ENCODE results near the gene TNFAIP2.

Gene TNFAIP2

GRCh38 chr14:103140316-103141109 is 17.3 kb downstream of the TNFAIP2 start:
- no peaks in the 10 kb centered on the region; the same call in 1 of the 2 replicates for H3K27me3 ChIP-seq (ENCODE audit: insufficient read depth, low read length)
- H3K4me2 ChIP-seq (ENCODE audit: low read length), result peak overlapping the region; percentile 51
- H2AFZ ChIP-seq (ENCODE audit: low read length), result no peak overlapping the region
- H3K9me3 ChIP-seq (ENCODE audit: low read length), result no peaks in the 10 kb centered on the region
- H3K4me1 ChIP-seq (ENCODE audit: insufficient read depth, low read length, severe bottlenecking), result peaks cover 31% of the 10 kb centered on the region
- H3K9me2 ChIP-seq (ENCODE audit: low read depth, low read length), result no peaks in the 10 kb centered on the region
- no peaks in the 10 kb centered on the region for H3K36me3 ChIP-seq (ENCODE audit: insufficient read depth, low read length)
- no peaks in the 10 kb centered on the region for H3K79me2 ChIP-seq (ENCODE audit: insufficient read depth, low read length)
- H4K20me1 ChIP-seq (ENCODE audit: insufficient read depth, low read length), result no peaks in the 10 kb centered on the region
- no peaks in the 10 kb centered on the region for H3F3A ChIP-seq (ENCODE audit: insufficient read depth, low read length)
- TF ChIP-seq CTCF (IDR thresholded peaks at IDR 0.05; ENCODE audit: low read length) (no peak), EZH2 (IDR thresholded peaks at IDR 0.05; ENCODE audit: borderline replicate concordance, low read length) (no peak)
- H3K9ac ChIP-seq (ENCODE audit: low read length), result no peak overlapping the region
- peak overlapping the region; percentile 88 for H3K27ac ChIP-seq (ENCODE audit: low read depth, low read length, poor library complexity, severe bottlenecking)
- H3K4me3 ChIP-seq (ENCODE audit: low read depth, low read length, poor library complexity, severe bottlenecking), result peak overlapping the region; percentile 24

- no peak overlapping the region for H2AFZ ChIP-seq (ENCODE audit: low read length)
- peak overlapping the region; percentile 88 for H3K27ac ChIP-seq (ENCODE audit: low read depth, low read length, poor library complexity, severe bottlenecking)
- H3K36me3 ChIP-seq (ENCODE audit: insufficient read depth, low read length), result no peaks in the 10 kb centered on the region
- H3K27me3 ChIP-seq (ENCODE audit: insufficient read depth, low read length), result no peaks in the 10 kb centered on the region; the same call in 1 of the 2 replicates
- H3K9ac ChIP-seq (ENCODE audit: low read length), result no peak overlapping the region
- no peaks in the 10 kb centered on the region for H3K79me2 ChIP-seq (ENCODE audit: insufficient read depth, low read length)
- peak overlapping the region; percentile 6 for H3K4me3 ChIP-seq (ENCODE audit: low read depth, low read length, poor library complexity, severe bottlenecking)
- peak overlapping the region; percentile 51 for H3K4me2 ChIP-seq (ENCODE audit: low read length)
- H3K4me1 ChIP-seq (ENCODE audit: insufficient read depth, low read length, severe bottlenecking), result peaks cover 31% of the 10 kb centered on the region
- TF ChIP-seq EZH2 (IDR thresholded peaks at IDR 0.05; ENCODE audit: borderline replicate concordance, low read length) (no peak), CTCF (IDR thresholded peaks at IDR 0.05; ENCODE audit: low read length) (peak; percentile 100)
- H4K20me1 ChIP-seq (ENCODE audit: insufficient read depth, low read length), result no peaks in the 10 kb centered on the region
- no peaks in the 10 kb centered on the region for H3K9me3 ChIP-seq (ENCODE audit: low read length)
- no peaks in the 10 kb centered on the region for H3F3A ChIP-seq (ENCODE audit: insufficient read depth, low read length)
- H3K9me2 ChIP-seq (ENCODE audit: low read depth, low read length), result no peaks in the 10 kb centered on the region
These were observed 18.0 kb downstream of the TNFAIP2 start for GRCh38 chr14:103141117-103141796.

GRCh38 chr14:103142026-103142425 is 18.8 kb downstream of the TNFAIP2 start:
- TF ChIP-seq EZH2 (IDR thresholded peaks at IDR 0.05; ENCODE audit: borderline replicate concordance, low read length), result no peak
- peak; percentile 44 for TF ChIP-seq CTCF (IDR thresholded peaks at IDR 0.05; ENCODE audit: low read length)
- Histone ChIP-seq H2AFZ (ENCODE audit: low read length) (no peak overlapping the region), H3K27ac (ENCODE audit: low read depth, low read length, poor library complexity, severe bottlenecking) (no peak overlapping the region), H3K27me3 (ENCODE audit: insufficient read depth, low read length) (no peaks in the 10 kb centered on the region; the same call in 1 of the 2 replicates), H3K9me2 (ENCODE audit: low read depth, low read length) (no peaks in the 10 kb centered on the region), H3K9ac (ENCODE audit: low read length) (no peak overlapping the region), H3K4me2 (ENCODE audit: low read length) (peak overlapping the region; percentile 51; the same call in 1 of the 2 replicates), H3K79me2 (ENCODE audit: insufficient read depth, low read length) (no peaks in the 10 kb centered on the region), H3K4me3 (ENCODE audit: low read depth, low read length, poor library complexity, severe bottlenecking) (no peak overlapping the region), H3K9me3 (ENCODE audit: low read length) (no peaks in the 10 kb centered on the region), H4K20me1 (ENCODE audit: insufficient read depth, low read length) (no peaks in the 10 kb centered on the region), H3K36me3 (ENCODE audit: insufficient read depth, low read length) (no peaks in the 10 kb centered on the region), H3F3A (ENCODE audit: insufficient read depth, low read length) (no peaks in the 10 kb centered on the region), H3K4me1 (ENCODE audit: insufficient read depth, low read length, severe bottlenecking) (peaks cover 31% of the 10 kb centered on the region)

Measured in OCI-LY1 (cell line).